GM12891 (cell line): ENCODE results near the gene BCL6.

ENCODE experiments used
- POLR2A ChIP-seq: IDR thresholded peaks from 2 replicates; pipeline ENCODE4 v1.6.1; 2011; ENCODE audit warnings: low read depth, low read length, control low read depth
- POLR2AphosphoS5 ChIP-seq: IDR thresholded peaks from 2 replicates; pipeline ENCODE4 v1.6.1; 2011; ENCODE audit warnings: low read depth, low read length, control low read depth
- SPI1 ChIP-seq: IDR thresholded peaks from 2 replicates; pipeline ENCODE4 v1.6.1; 2011; ENCODE audit warnings: low read depth, low read length, control low read depth
- TAF1 ChIP-seq: IDR thresholded peaks from 2 replicates; pipeline ENCODE4 v1.6.1; 2011; ENCODE audit warnings: low read depth, low read length, control low read depth

- TF ChIP-seq POLR2AphosphoS5 (no peak), POLR2A (no peak), TAF1 (no peak), SPI1 (no peak)
Measured at GRCh38 chr3:187792521-187792920, 47.3 kb upstream of the BCL6 start.
